GM20000 (cell line): Measurements from ENCODE around the gene ACTR8.

Experiments
- DNase-seq: peaks from one replicate; pipeline ENCODE4 v3.0.0; 2012; ENCODE audit warnings: low spot score
- CTCF ChIP-seq: IDR thresholded peaks from 2 replicates; pipeline ENCODE4 v1.5.1; 2012; ENCODE audit warnings: mild to moderate bottlenecking, control low read depth; ENCODE audit errors: extremely low read depth, missing control alignments

Gene ACTR8

GRCh38 chr3:53817809-53818208 is 64.1 kb downstream of the ACTR8 start:
- no peak for TF ChIP-seq CTCF

GRCh38 chr3:53817211-53817610 is 64.7 kb downstream of the ACTR8 start:
- DNase-seq, result no peak
- TF ChIP-seq CTCF, result no peak

More at GRCh38 chr3:53817809-53818208, 64.1 kb downstream of the ACTR8 start:
- DNase-seq, result no peak
